HG02759 (cell line): Measurements from ENCODE around the gene RNU2-63P.
"Not testable (repeated sequence)": the region's sequence is repeated elsewhere in the genome, so short reads cannot be mapped to it uniquely, and the experiment has no call there.

Experiments used
- ATAC-seq: cut with Tn5 transposase; IDR thresholded peaks from one replicate; pipeline ENCODE4 v1.9.1; 2021; ENCODE audit warnings: mild to moderate bottlenecking, moderate library complexity; ENCODE audit not compliant: unreplicated experiment

RNU2-63P gene

DNA sequence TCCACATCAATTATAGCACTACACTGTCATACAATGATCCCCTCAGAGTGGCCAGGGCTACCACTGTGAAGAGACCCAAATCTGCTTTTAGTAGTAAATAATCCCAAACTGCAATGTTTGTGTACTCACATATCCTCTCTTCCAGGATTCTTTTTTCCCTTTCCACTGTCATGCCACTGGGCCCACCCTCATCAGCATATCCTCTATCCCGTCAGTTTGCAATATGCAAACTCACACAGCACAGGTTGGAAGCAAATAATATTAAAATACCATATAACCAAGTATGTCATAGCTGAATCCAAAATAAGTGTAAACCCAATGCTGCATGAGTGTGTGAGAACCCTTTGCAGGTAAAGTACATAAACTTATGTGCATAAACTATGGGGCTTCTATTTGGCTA, 28.9 kb downstream of the RNU2-63P start:
- not testable (repeated sequence) for ATAC-seq

DNA sequence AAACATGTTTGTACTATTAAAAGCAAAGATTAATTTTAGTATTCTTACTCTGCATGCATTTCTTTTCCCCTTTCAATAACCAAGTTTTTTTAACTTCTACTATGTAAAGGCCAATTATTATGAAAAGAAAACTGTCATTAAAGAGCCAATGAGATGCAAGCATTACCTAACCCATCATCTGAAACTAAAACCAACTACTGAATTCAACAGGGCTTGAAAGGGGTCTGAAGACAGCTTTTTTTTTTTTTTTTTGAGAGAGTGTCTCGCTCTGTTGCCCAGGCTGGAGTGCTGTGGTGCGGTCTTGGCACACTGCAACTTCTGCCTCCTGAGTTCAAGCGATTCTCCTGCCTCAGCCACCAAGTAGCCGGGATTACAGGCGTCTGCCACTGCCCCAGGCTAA, 30.4 kb downstream of the RNU2-63P start:
- ATAC-seq: not testable (repeated sequence)

DNA sequence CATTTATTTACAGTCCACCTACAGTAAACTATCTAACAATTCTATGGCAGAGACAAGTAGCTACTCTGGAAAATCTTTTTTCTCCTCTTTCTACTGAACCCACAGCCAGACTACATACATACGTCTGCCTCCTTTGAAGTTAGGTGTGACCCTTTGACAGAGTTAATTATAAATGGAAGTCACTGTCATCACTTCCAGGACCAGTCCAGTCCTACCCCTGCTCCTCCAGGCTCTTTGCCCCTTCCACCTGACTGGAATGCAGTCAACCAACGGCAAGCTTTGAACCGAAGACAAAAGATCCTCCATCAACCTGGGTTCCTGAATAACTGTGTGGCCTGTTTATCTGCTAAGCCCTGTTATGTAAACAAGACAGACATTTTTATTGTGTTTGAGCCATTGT, 35.2 kb downstream of the RNU2-63P start:
- not testable (repeated sequence) for ATAC-seq

DNA sequence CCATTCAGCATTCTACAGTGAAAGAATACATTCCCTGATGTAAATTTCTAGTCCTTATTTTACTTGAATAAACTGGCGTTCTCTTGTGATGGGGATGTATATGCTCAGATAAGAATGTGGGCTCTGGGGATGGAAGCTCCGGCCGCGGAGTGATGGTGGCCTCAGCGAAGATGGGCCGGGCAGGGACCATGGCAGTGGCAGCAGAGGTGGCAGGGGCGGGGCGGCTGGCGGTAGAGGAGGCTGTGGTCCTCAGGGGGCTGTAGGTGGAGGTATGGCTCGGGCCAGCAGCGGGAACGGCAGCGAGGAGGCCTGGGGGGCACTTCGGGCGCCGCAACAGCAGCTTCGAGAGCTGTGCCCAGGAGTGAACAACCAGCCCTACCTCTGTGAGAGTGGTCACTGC, 44.0 kb downstream of the RNU2-63P start:
- ATAC-seq: not testable (repeated sequence)
